Effector memory CD8-positive, alpha-beta T cell (primary cell): Measurements from ENCODE around the gene RPS16.

Source experiments
- ATAC-seq: fragments of 150-1000 bp; cut with Tn5 transposase; replicated peaks from 2 replicates; pipeline ENCODE4 v1.10.0; 2021; ENCODE audit warnings: mild to moderate bottlenecking, moderate library complexity
- DNase-seq, 3 experiments: peaks; one replicate each; pipeline ENCODE4 v3.0.0; 2021
- H3K27ac Mint-ChIP-seq, 2 donors: one replicate each; pipeline ENCODE4 v1.8.0; 2022; ENCODE audit warnings: mild to moderate bottlenecking in 2 of 2, mixed read lengths in 2 of 2, moderate library complexity in 2 of 2
- H3K27me3 Mint-ChIP-seq, 2 donors: one replicate each; pipeline ENCODE4 v1.8.0; 2022; ENCODE audit warnings: mixed read lengths in 2 of 2
- H3K36me3 Mint-ChIP-seq: one replicate; pipeline ENCODE4 v1.8.0; 2022; ENCODE audit warnings: mild to moderate bottlenecking, moderate library complexity, mixed read lengths; ENCODE audit not compliant: insufficient read depth
- H3K4me1 Mint-ChIP-seq, 2 donors: one replicate each; pipeline ENCODE4 v1.8.0; 2022; ENCODE audit warnings: low read depth in 2 of 2, mixed read lengths in 2 of 2
- H3K4me3 Mint-ChIP-seq, 2 donors: one replicate each; pipeline ENCODE4 v1.8.0; 2022; ENCODE audit warnings: mild to moderate bottlenecking in 2 of 2, mixed read lengths in 2 of 2, moderate library complexity in 2 of 2
- H3K9me3 Mint-ChIP-seq, 2 donors: one replicate each; pipeline ENCODE4 v1.8.0; 2022; ENCODE audit warnings: mixed read lengths in 2 of 2

RPS16 gene

DNA sequence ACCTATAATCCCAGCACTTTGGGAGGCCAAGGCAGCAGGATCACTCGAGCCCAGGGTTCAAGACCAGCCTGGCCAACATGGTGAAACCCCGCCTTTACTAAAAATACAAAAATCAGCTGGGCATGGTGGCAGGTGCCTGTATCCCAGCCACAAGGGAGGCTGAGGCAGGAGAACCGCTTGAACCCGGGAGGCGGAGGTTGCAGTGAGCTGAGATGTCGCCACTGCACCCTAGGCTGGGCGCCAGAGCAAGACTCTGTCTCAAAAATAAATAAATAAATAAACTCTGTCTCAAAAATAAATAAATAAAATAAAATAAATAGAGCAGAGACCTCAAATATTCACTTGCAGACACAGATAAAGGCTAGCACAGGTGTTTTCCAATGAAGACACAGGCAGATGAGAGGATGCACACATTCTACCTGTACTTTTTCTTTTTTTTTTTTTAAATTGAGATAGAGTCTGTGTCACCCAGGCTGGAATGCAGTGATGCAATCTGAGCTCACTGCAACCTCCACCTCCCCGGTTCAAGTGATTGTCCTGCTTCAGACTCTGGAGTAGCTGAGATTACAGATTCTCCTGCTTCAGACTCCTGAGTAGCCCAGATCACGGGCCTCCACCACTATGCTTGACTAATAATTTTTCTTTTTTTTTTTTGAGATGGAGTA lies 2.7 kb upstream of the RPS16 start:
- ATAC-seq (no peak), DNase-seq (no peak)
- H3K9me3 Mint-ChIP-seq = no peaks in the 10 kb centered on the region
- no peak overlapping the region for H3K4me3 Mint-ChIP-seq
- H3K4me1 Mint-ChIP-seq = peaks cover 22 to 25% of the 10 kb centered on the region in 2 donors
- peaks cover 0 to 8% of the 10 kb centered on the region in 2 donors for H3K27me3 Mint-ChIP-seq
- H3K27ac Mint-ChIP-seq = no peak overlapping the region
- H3K36me3 Mint-ChIP-seq = peaks cover 43% of the 10 kb centered on the region

DNA sequence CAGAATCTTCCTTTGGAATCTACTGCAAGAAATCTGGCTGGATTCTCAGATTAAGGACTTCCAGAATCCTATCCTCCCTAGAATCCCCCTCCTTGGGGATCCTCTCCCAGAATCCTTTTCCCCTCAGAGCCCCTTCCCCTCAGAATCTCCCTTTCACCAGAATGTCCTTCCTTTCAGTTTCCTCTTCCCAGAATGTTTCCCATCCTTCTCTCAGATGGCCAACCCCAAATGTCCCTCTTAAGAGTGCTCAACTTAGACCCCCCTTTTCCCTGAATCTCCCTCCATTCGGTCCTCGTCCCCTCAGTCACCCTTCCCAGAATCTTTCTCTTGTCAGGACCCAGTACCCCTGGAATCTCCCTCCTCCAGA lies 584 bp upstream of the RPS16 start:
- Mint-ChIP-seq H3K36me3 (peaks cover 63% of the 10 kb centered on the region), H3K4me1 (peaks cover 22 to 30% of the 10 kb centered on the region in 2 donors), H3K4me3 (peak overlapping the region; percentile 93 to 100), H3K9me3 (no peaks in the 10 kb centered on the region), H3K27me3 (peaks cover 0 to 8% of the 10 kb centered on the region in 2 donors), H3K27ac (peak overlapping the region; percentile 97 to 99)
- ATAC-seq (no peak), DNase-seq (no peak)

DNA sequence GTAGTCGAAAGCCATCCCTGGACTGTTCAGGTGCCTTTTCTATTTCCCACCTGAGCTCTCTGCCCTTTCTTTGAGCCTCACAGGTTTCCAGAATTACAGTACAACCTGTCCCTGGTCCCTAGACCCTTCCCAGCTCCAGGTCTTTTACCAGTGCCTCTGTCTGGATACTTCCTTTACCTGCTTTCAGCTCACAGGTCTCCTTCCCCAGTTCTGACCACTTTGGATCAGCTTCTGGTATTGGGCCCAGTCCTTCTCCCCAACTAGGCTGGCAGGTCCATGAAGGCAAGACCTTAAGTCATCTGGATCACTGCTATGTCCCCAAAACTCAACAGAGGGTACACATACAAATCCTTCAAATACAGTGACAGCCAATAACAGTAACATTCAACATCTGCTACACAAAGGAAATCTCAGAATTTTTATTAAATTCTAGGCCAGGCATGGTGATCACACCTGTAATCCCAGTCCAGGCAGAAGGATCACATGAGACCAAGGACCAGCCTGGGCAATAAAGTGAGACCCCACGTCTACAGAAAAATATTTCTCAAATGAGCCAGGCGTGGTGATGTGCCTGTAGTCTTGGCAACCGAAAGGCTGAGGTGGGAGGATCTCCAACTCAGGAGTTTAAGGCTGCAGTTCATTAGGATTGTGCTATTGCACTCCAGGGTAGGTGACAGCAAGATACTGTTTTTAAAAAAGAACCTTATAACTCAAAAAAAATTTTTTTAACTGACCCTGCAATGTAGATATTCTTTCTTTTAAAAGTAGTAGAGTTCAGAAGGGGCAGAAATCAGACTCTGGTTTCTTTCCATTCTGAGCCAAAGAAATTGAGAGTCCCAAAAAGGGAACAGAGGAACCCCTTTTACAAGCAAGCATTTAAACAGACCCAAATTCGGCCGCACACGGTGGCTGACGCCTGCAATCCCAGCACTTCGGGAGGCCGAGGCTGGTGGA lies 1.3 kb downstream of the RPS16 start:
- DNase-seq (no peak), ATAC-seq (no peak)
- Mint-ChIP-seq H3K27ac (peak overlapping the region; percentile 97 to 99), H3K4me3 (peak overlapping the region; percentile 93 to 100), H3K27me3 (peaks cover 0 to 8% of the 10 kb centered on the region in 2 donors), H3K4me1 (peaks cover 26 to 39% of the 10 kb centered on the region in 2 donors), H3K36me3 (peaks cover 75% of the 10 kb centered on the region), H3K9me3 (no peaks in the 10 kb centered on the region)

DNA sequence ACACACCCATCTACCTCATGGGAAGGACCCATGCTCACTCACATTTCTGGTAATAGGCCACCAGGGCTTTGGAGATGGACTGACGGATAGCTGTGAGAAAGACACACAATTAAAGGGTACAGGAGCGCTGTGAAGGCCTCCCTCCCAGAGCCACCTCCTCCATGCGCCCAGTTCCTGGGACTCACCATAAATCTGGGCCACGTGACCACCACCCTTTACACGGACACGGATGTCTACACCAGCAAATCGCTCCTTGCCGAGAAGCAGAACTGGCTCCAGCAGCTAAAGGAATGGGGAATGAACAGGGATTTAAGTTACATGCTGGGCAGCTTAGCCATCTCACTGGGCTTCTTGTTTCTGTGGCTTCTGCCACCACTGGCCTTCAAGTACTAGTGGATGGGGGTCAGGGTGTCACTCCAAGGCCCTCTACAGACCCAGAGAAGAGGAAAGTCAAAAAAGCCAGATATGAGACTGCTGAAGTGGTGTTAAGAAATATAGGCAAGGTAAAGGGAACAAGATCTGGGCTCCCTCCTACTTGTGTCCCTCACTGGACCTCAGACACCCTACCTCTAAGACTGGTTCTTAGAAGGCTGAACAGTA lies 2.2 kb downstream of the RPS16 start:
- H3K27ac Mint-ChIP-seq = peak overlapping the region; percentile 97 to 99
- ATAC-seq (no peak), DNase-seq (no peak)
- peaks cover 75% of the 10 kb centered on the region for H3K36me3 Mint-ChIP-seq
- H3K4me1 Mint-ChIP-seq = peaks cover 26 to 39% of the 10 kb centered on the region in 2 donors
- H3K4me3 Mint-ChIP-seq = peak overlapping the region in 1 of 2 donors; percentile 40
- peaks cover 0 to 8% of the 10 kb centered on the region in 2 donors for H3K27me3 Mint-ChIP-seq
- H3K9me3 Mint-ChIP-seq = no peaks in the 10 kb centered on the region

DNA sequence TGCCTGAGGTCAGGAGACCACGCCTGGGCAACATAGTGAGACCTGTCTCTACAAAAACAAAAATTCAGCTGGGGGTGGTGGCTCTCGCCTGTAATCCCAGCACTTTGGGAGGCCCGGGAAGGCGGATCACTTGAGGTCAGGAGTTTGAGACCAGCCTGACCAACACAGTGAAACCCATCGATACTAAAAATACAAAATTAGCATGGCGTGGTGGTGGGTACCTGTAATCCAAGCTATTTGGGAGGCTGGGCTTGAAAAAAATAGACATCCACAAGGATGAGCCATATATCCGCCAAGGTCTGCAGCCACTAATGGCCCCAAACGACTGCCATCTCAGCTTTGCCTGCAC lies 3.1 kb downstream of the RPS16 start:
- Mint-ChIP-seq H3K4me1 (peaks cover 26 to 39% of the 10 kb centered on the region in 2 donors), H3K9me3 (no peaks in the 10 kb centered on the region), H3K36me3 (peaks cover 71% of the 10 kb centered on the region), H3K27me3 (peaks cover 0 to 5% of the 10 kb centered on the region in 2 donors), H3K4me3 (peak overlapping the region; percentile 29 to 35), H3K27ac (peak overlapping the region in 1 of 2 donors; percentile 97)
- ATAC-seq (no peak), DNase-seq (no peak)

DNA sequence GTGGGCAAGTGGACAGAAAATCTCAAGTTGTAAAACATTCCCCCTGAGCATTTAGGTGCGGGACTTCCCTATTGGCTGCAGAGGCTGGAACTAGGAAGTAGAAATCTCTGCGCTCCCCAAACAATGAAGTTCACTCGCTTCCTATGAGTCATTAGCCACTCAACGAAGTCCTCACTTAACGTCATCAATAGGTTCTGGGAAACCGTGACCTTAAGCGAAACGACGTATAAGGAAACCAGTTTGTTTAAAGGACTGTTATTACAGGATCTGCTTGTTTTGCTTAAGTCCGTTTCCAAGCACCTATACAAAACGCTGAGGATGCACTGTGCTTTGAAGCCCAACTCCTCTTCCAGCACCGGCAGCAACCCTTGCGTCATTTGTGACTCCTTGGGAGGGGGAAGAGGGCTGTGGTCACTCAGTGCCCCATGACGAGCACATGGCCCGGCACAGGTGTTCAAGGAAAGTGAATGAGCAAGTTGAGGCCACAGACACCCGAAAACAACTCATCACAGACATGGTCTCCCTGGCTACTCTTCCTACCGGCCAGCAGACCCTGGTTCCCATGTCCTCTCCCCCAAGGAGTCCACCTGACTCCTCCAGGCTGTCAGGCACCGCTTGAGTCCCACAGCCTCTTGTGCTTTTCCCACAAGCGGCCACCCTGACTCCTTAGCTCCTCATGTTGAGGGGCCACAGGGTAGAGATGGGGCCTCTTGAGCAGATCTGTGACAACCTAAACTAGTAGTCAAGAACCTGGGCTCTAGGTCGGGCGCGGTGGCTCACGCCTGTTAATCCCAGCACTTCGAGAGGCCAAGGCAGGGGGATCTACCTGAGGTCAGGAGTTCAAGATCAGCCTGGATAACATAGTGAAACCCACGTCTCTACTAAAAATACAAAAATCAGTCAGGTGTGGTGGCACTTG lies 4.8 kb downstream of the RPS16 start:
- peak overlapping the region; percentile 62 to 90 for H3K27ac Mint-ChIP-seq
- DNase-seq = peak; percentile 34 to 67 (median 59)
- H3K9me3 Mint-ChIP-seq = no peaks in the 10 kb centered on the region
- peak overlapping the region; percentile 15 to 29 for H3K4me3 Mint-ChIP-seq
- peak; percentile 67 for ATAC-seq
- H3K36me3 Mint-ChIP-seq = peaks cover 61% of the 10 kb centered on the region
- no peaks in the 10 kb centered on the region for H3K27me3 Mint-ChIP-seq
- H3K4me1 Mint-ChIP-seq = peaks cover 22 to 31% of the 10 kb centered on the region in 2 donors

DNA sequence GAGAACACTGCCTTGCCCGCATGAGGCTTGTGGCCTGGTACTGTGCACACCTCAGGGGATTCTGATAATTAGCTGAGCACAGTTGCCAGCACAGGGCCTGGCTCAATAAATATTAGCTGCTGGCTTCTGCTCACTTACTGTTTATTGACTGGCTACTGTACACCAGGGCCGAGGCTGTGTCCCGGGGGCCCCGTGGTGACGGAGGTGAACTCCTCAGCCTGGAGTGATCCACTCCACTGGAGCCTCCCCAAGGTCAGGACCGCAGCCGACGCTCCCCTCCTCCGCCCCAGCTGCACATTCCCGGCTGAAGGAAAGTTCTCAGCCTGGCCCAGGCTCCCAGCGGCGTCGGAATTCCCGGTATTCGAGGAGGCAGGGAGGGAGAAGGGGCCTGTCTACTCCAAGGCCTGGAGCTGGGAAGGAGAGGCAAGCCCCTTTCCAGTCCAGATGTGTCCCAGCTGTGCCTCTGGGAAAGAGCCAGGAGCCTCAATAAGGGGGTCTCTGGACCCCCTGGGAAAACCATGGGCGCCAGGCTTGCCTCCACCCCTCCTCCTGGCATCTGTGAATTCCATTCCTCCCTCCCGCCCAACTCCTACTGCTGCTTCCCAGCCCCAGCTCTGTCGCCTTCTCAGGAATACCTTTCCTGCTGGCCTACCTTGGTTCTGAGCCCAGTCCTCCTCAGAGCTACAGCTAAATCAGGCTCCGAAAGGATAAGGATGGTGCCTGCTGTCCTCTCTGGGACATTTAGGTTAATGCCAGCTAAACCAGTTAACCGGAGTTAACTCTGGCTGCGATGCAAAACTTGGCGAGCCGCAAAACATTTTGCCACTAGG lies 7.3 kb downstream of the RPS16 start:
- peak overlapping the region in 1 of 2 donors; percentile 49 for H3K27ac Mint-ChIP-seq
- no peaks in the 10 kb centered on the region for H3K9me3 Mint-ChIP-seq
- DNase-seq (no peak), ATAC-seq (no peak)
- H3K36me3 Mint-ChIP-seq = peaks cover 49% of the 10 kb centered on the region
- no peak overlapping the region for H3K4me3 Mint-ChIP-seq
- H3K27me3 Mint-ChIP-seq = no peaks in the 10 kb centered on the region
- H3K4me1 Mint-ChIP-seq = peaks cover 10 to 16% of the 10 kb centered on the region in 2 donors

DNA sequence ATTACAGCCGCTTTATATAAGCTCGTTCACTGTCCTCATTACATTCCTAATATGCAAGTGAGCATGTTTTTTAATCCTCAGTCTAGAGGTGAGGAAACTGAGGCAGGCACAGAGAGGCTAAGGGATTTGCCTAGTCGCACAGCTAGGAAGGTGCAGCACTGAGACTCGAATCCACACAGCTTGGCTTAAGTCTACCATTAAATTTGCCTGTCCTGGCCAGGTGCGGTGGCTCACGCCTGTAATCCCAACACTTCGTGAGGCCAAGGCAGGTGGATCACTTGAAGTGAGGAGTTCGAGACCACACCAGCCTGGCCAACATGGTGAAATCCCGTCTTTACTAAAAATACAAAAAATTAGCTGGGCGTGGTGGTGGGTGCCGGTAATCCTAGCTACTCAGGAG lies 8.0 kb downstream of the RPS16 start:
- Mint-ChIP-seq H3K27ac (peak overlapping the region in 1 of 2 donors; percentile 49), H3K4me3 (no peak overlapping the region), H3K9me3 (no peaks in the 10 kb centered on the region), H3K4me1 (peaks cover 9 to 10% of the 10 kb centered on the region in 2 donors), H3K27me3 (no peaks in the 10 kb centered on the region), H3K36me3 (peaks cover 42% of the 10 kb centered on the region)
- no peak for DNase-seq
- ATAC-seq = no peak

DNA sequence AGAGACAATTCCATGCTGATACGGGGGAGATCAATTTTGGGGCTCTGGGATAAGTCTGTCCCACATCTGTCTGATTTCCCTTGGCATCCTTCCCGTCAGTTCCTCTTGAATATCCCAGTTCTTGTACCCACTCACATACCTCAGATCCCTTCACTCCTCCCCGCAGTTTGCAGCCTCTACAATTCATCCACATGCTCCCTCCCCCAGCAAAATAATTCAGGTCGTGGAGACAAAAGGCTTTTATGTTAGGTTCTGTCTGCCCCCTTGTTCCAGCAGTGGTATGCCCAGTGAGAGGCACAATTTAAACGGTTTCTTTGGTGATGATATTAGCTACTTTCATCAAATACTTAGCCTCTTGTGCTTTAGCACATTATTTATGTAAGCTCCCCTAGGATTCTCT lies 9.6 kb downstream of the RPS16 start:
- Mint-ChIP-seq H3K4me1 (peaks cover 8 to 10% of the 10 kb centered on the region in 2 donors), H3K27me3 (no peaks in the 10 kb centered on the region), H3K4me3 (no peak overlapping the region), H3K36me3 (peaks cover 34% of the 10 kb centered on the region), H3K27ac (peak overlapping the region in 1 of 2 donors; percentile 24), H3K9me3 (no peaks in the 10 kb centered on the region)
- ATAC-seq (no peak), DNase-seq (no peak)

DNA sequence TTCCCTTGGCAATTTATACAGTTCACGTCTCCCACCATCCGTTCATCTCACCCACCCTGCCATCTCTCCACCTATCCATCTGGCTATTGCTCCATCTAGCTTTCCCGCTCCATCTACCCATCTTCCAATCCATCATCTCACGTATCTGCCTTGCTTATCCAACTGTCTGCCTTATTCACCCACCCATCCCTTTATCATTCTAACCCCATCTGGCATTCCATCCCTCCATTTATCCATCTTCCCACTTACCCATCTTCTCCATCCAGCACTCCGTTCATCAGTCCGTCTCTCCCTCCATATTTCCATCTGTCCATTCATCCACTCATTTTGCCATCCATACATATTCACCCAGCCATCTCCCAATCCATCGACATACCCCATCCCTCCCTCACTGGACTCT lies 10.0 kb downstream of the RPS16 start:
- no peak for DNase-seq
- H3K27me3 Mint-ChIP-seq = no peaks in the 10 kb centered on the region
- peak overlapping the region in 1 of 2 donors; percentile 24 for H3K27ac Mint-ChIP-seq
- peaks cover 5 to 10% of the 10 kb centered on the region in 2 donors for H3K4me1 Mint-ChIP-seq
- H3K36me3 Mint-ChIP-seq = peaks cover 30% of the 10 kb centered on the region
- no peak for ATAC-seq
- H3K4me3 Mint-ChIP-seq = no peak overlapping the region
- H3K9me3 Mint-ChIP-seq = no peaks in the 10 kb centered on the region

DNA sequence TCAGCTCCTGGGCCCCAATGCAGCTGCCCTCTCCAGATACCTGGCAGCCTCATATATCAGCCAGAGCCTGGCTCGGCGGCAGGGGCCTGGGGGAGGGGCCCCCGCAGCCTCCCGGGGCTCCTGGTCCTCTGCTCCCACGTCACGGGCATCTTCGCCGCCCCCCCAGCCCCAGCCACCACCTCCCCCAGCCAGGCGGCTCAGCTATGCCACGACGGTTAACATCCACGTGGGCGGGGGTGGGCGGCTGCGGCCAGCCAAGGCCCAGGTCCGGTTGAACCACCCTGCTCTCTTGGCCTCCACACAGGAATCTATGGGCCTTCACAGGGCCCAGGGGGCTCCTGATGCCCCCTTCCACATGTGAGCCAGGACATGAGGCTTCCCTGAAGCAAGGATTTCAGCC lies 10.8 kb downstream of the RPS16 start:
- Mint-ChIP-seq H3K9me3 (no peaks in the 10 kb centered on the region), H3K27ac (peak overlapping the region in 1 of 2 donors; percentile 83), H3K4me1 (peaks cover 0 to 6% of the 10 kb centered on the region in 2 donors), H3K4me3 (no peak overlapping the region), H3K36me3 (peaks cover 29% of the 10 kb centered on the region), H3K27me3 (no peaks in the 10 kb centered on the region)
- DNase-seq (no peak), ATAC-seq (no peak)
